IPS-NIHi7 (cell line): ENCODE results near the gene DVL1.

Source experiments
- DNase-seq: peaks from one replicate; pipeline ENCODE4 v3.0.0; 2012; ENCODE audit warnings: mixed read lengths; ENCODE audit errors: extremely low spot score

Gene DVL1

GRCh38 chr1:1298861-1299685 is 50.1 kb downstream of the DVL1 start:
- peak; percentile 81 for DNase-seq

- no peak for DNase-seq
Observed at GRCh38 chr1:1297802-1298424, 51.3 kb downstream of the DVL1 start.

GRCh38 chr1:1296070-1297061 is 52.9 kb downstream of the DVL1 start:
- no peak for DNase-seq

GRCh38 chr1:1295154-1295923 is 53.9 kb downstream of the DVL1 start:
- DNase-seq = no peak

GRCh38 chr1:1294250-1294890 is 54.8 kb downstream of the DVL1 start:
- no peak for DNase-seq

- peak; percentile 89 for DNase-seq
Observed at GRCh38 chr1:1293263-1294249, 55.7 kb downstream of the DVL1 start.

GRCh38 chr1:1292851-1293250 is 56.4 kb downstream of the DVL1 start:
- DNase-seq = no peak

GRCh38 chr1:1292442-1292779 is 56.8 kb downstream of the DVL1 start:
- no peak for DNase-seq

- DNase-seq = peak; percentile 84
Observed at GRCh38 chr1:1291548-1292441, 57.4 kb downstream of the DVL1 start.

- no peak for DNase-seq
Observed at GRCh38 chr1:1291023-1291528, 58.1 kb downstream of the DVL1 start.

- peak; percentile 86 for DNase-seq
Observed at GRCh38 chr1:1290238-1290731, 58.9 kb downstream of the DVL1 start.

GRCh38 chr1:1287288-1288110 is 61.7 kb downstream of the DVL1 start:
- DNase-seq = no peak

GRCh38 chr1:1286313-1287261 is 62.6 kb downstream of the DVL1 start:
- DNase-seq = no peak

GRCh38 chr1:1285611-1286311 is 63.5 kb downstream of the DVL1 start:
- peak; percentile 13 for DNase-seq
